Panc1 (cell line): ENCODE measurements around the gene URAD. TPM values are rescaled to one million over a fixed set of nuclear protein-coding genes. Genes with fewer than 3 reads are reported as not detected.
"Not testable (repeated sequence)": the region's sequence is repeated elsewhere in the genome, so short reads cannot be mapped to it uniquely, and the experiment has no call there.

Source experiments
- ATAC-seq: fragments of 200-7000 bp; cut with Tn5 transposase; 2 replicates; pipeline ENCODE4 v1.9.1; 2020; ENCODE audit warnings: mild to moderate bottlenecking, moderate library complexity
- BruUV-seq: library from RNA; stranded (reverse); fragments of 400-500 nt; replicated peaks from 2 replicates; lab custom pipeline; 2021; lab: Mats Ljungman, UMichigan
- CTCF ChIA-PET: fragments of 300-600 bp; sonication (Branson Sonifier 250); formaldehyde crosslinking; loops from one replicate; lab custom pipeline; 2022; ENCODE audit warnings: antibody characterized with exemption; lab: Charles Lee
- POLR2A ChIA-PET: fragments of 300-600 bp; sonication (Branson Sonifier 250); formaldehyde crosslinking; loops from one replicate; lab custom pipeline; 2022; ENCODE audit warnings: antibody characterized with exemption; lab: Charles Lee
- DNase-seq: peaks from one replicate; pipeline ENCODE4 v3.0.0-alpha.2; 2010; ENCODE audit warnings: low read depth, low spot score
- H3K27ac ChIP-seq: 2 replicates; pipeline ENCODE4 v1.5.1; 2011; ENCODE audit warnings: mild to moderate bottlenecking, low read length, inconsistent platforms
- H3K27me3 ChIP-seq: fragments of 200-500 bp; sonication (Bioruptor generic); 2 replicates; pipeline ENCODE4 v1.6.0; 2014; ENCODE audit warnings: low read length, inconsistent platforms; ENCODE audit not compliant: control insufficient read depth, insufficient read depth
- H3K36me3 ChIP-seq: fragments of 200-500 bp; sonication (Bioruptor generic); 2 replicates; pipeline ENCODE4 v1.5.1; 2014; ENCODE audit warnings: inconsistent platforms, mild to moderate bottlenecking, low read length, moderate library complexity; ENCODE audit not compliant: control insufficient read depth, insufficient read depth
- H3K4me1 ChIP-seq: 2 replicates; pipeline ENCODE4 v1.5.1; 2011; ENCODE audit warnings: inconsistent platforms, mild to moderate bottlenecking, low read length, moderate library complexity; ENCODE audit not compliant: control insufficient read depth, insufficient read depth
- H3K4me3 ChIP-seq, 2 experiments: 2 replicates each; pipeline ENCODE4 v1.5.1; 2011 to 2012; ENCODE audit warnings: low read depth in 2 of 2, low read length in 2 of 2, mild to moderate bottlenecking in 2 of 2, inconsistent platforms in 1 of 2, moderate library complexity in 1 of 2
- H3K9me3 ChIP-seq: fragments of 200-500 bp; sonication (Bioruptor generic); 2 replicates; pipeline ENCODE4 v1.5.1; 2014; ENCODE audit warnings: low read depth, mild to moderate bottlenecking, inconsistent platforms, low read length, moderate library complexity; ENCODE audit not compliant: control insufficient read depth, insufficient read depth
- CTCF ChIP-seq: fragments of 450-650 bp; IDR thresholded peaks from 2 replicates; pipeline ENCODE4 v1.5.1; 2017; ENCODE audit warnings: mild to moderate bottlenecking
- POLR2AphosphoS5 ChIP-seq: IDR thresholded peaks from 2 replicates; pipeline ENCODE4 v1.6.1; 2012; ENCODE audit warnings: mild to moderate bottlenecking, low read depth, low read length, moderate library complexity
- SIN3A ChIP-seq: IDR thresholded peaks from 2 replicates; pipeline ENCODE4 v1.6.1; 2012; ENCODE audit warnings: low read depth, mild to moderate bottlenecking, low read length, moderate library complexity, borderline replicate concordance; ENCODE audit not compliant: insufficient read depth
- TCF7L2 ChIP-seq: IDR thresholded peaks from 2 replicates; pipeline ENCODE4 v1.6.1; 2011; ENCODE audit warnings: mild to moderate bottlenecking, low read depth, low read length, inconsistent platforms
- in situ Hi-C: cut with HindIII; loops from 2 replicates; pipeline ENCODE4 v1.10.0; 2016; ENCODE audit warnings: low sequenced_read_pairs, low pct_unique_long_range_greater_than_20kb
- intact Hi-C: fragments of 100-400 bp; cut with micrococcal nuclease; formaldehyde crosslinking; loops from one replicate; pipeline ENCODE4 v1.10.0; 2022; ENCODE audit not compliant: unreplicated experiment
- total RNA-seq: library from RNA; stranded (reverse); gene quantifications from one replicate; pipeline ENCODE4 v1.2.1, GENCODE V29; 2021; ENCODE audit not compliant: unreplicated experiment
- TF ChIP-seq, protein P1 (sequence below), 2 experiments: IDR thresholded peaks; 2 replicates each; pipeline ENCODE4 v1.6.1; 2011 to 2012; ENCODE audit warnings: low read depth in 2 of 2, control low read depth in 1 of 2, low read length in 1 of 2, mild to moderate bottlenecking in 1 of 2, moderate library complexity in 1 of 2; ENCODE audit not compliant: insufficient read depth in 1 of 2

Gene URAD
- total RNA-seq, 1 experiment from 2014 or later, result not detected

DNA sequence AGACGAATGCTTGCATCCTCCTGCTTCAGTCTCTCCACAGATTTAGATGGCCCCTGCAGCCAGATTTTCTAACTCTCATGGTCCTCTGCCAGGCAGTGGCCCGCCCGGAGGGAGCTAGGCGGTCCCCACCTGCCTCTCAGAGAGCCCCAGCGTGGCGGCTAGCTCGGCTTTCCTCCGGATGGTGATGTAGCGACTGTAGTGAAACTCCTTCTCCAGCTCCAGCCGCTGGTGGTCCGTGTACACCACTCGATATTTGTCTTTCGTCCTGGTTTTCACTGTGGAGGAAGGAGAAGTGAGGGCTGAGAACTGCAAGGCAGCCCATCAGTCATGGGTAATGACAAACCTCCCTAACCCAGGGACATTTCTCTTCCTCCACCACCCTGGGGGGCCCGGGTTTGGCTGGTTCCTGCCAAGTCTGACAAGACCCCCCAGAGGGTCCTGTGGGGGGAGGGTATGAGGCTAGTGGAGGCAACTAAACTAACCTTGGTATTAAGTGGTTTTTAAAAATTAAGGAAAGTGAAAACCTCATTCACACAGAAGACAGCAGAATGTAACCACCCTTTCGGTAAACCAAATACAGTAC lies 23.7 kb downstream of the URAD start:
- Histone ChIP-seq H3K4me3 (no peak overlapping the region), H3K27me3 (no peaks in the 10 kb centered on the region), H3K27ac (no peak overlapping the region), H3K36me3 (no peaks in the 10 kb centered on the region; the same call in 1 of the 2 replicates), H3K9me3 (no peaks in the 10 kb centered on the region), H3K4me1 (peaks cover 26% of the 10 kb centered on the region)
- TF ChIP-seq, protein P1, sequence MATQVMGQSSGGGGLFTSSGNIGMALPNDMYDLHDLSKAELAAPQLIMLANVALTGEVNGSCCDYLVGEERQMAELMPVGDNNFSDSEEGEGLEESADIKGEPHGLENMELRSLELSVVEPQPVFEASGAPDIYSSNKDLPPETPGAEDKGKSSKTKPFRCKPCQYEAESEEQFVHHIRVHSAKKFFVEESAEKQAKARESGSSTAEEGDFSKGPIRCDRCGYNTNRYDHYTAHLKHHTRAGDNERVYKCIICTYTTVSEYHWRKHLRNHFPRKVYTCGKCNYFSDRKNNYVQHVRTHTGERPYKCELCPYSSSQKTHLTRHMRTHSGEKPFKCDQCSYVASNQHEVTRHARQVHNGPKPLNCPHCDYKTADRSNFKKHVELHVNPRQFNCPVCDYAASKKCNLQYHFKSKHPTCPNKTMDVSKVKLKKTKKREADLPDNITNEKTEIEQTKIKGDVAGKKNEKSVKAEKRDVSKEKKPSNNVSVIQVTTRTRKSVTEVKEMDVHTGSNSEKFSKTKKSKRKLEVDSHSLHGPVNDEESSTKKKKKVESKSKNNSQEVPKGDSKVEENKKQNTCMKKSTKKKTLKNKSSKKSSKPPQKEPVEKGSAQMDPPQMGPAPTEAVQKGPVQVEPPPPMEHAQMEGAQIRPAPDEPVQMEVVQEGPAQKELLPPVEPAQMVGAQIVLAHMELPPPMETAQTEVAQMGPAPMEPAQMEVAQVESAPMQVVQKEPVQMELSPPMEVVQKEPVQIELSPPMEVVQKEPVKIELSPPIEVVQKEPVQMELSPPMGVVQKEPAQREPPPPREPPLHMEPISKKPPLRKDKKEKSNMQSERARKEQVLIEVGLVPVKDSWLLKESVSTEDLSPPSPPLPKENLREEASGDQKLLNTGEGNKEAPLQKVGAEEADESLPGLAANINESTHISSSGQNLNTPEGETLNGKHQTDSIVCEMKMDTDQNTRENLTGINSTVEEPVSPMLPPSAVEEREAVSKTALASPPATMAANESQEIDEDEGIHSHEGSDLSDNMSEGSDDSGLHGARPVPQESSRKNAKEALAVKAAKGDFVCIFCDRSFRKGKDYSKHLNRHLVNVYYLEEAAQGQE (IDR thresholded peaks at IDR 0.05; ENCODE audit: insufficient read depth in 1 of 2, low read depth in 2 of 2, low read length in 1 of 2), result no peak
- no peak for TF ChIP-seq TCF7L2
- no peak for TF ChIP-seq CTCF
- no peak for TF ChIP-seq SIN3A
- TF ChIP-seq POLR2AphosphoS5, result no peak
- ChIA-PET POLR2A (no interaction called here), CTCF (interaction anchor here (0.6 kb wide), 1 partner anchor 52 kb away, joined by 3 read pairs; no protein-coding TSS in a partner anchor)
- in situ Hi-C loops, result loop anchor here (25.0 kb wide), 1 partner anchor 128 kb away; no protein-coding TSS in a partner anchor
- intact Hi-C loops, result no loop called here
- no TSS peak for BruUV-seq
- no peak for ATAC-seq
- no peak for DNase-seq

- intact Hi-C loops, H3K27me3 ChIP-seq, ATAC-seq, BruUV-seq, H3K36me3 ChIP-seq, H3K4me3 ChIP-seq, DNase-seq, POLR2A ChIA-PET, H3K27ac ChIP-seq, H3K9me3 ChIP-seq: not testable (repeated sequence)
- CTCF ChIA-PET, result interaction anchor here (0.6 kb wide), 1 partner anchor 51 kb away, joined by 3 read pairs; no protein-coding TSS in a partner anchor
- in situ Hi-C loops, result loop anchor here (25.0 kb wide), 1 partner anchor 127 kb away; no protein-coding TSS in a partner anchor
- peaks cover 26% of the 10 kb centered on the region for H3K4me1 ChIP-seq
Measured at GRCh38 chr13:27964206-27964605, 24.3 kb downstream of the URAD start.

DNA sequence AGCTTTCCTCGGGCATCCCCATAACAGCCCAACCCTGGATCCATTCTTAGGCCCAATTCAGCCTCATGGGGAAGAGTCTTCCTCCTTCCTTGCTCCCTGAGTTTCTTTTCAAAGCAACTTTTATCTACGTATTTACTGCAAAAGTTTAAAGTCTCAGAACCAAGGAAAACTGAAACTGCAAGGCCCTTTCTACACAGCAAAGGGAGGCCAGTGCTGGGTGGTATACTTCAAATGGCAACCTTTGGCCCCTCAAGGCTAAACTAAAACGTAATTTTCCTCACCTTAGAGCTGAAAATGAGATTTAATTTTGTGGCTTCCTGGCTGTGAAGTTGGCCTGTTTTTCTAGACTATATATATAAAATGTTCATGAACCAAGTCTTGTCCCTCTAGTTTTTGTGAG lies 25.0 kb downstream of the URAD start:
- ATAC-seq, result no peak
- no peak for DNase-seq
- TF ChIP-seq POLR2AphosphoS5 (no peak), TCF7L2 (no peak), SIN3A (no peak), CTCF (no peak)
- TF ChIP-seq, protein P1 (IDR thresholded peaks at IDR 0.05; ENCODE audit: insufficient read depth in 1 of 2, low read depth in 2 of 2, low read length in 1 of 2), result no peak
- Histone ChIP-seq H3K36me3 (no peaks in the 10 kb centered on the region; the same call in 1 of the 2 replicates), H3K27me3 (no peaks in the 10 kb centered on the region), H3K4me1 (peaks cover 31% of the 10 kb centered on the region), H3K4me3 (no peak overlapping the region), H3K9me3 (no peaks in the 10 kb centered on the region), H3K27ac (peak overlapping the region; percentile 48; the same call in 1 of the 2 replicates)
- ChIA-PET POLR2A (interaction anchor here (0.6 kb wide), 1 partner anchor 9 kb away, joined by 3 read pairs; no protein-coding TSS in a partner anchor), CTCF (no interaction called here)
- in situ Hi-C loops (loop anchor here (25.0 kb wide), 1 partner anchor 126 kb away; no protein-coding TSS in a partner anchor), intact Hi-C loops (no loop called here)
- no TSS peak for BruUV-seq
